Fibroblast of the aortic adventitia (primary cell): Measurements from ENCODE around the gene CMTM3. TPM values are rescaled to one million over a fixed set of nuclear protein-coding genes. Genes with fewer than 3 reads are reported as not detected.

Source experiments
- DNase-seq: peaks from one replicate; pipeline ENCODE4 v3.0.0-alpha.2; 2010; ENCODE audit warnings: low read depth
- H3K4me3 ChIP-seq: 2 replicates; pipeline ENCODE4 v1.5.1; 2011; ENCODE audit warnings: low read depth, mild to moderate bottlenecking, control low read depth, low read length, moderate library complexity
- small RNA-seq: library from RNA; depleted of rRNA; stranded (forward); fragments of <200 nt; gene quantifications from one replicate; pipeline ENCODE3, GENCODE V24; 2012
- total RNA-seq: library from RNA; depleted of rRNA; stranded (reverse); fragments of >200 nt; gene quantifications from 2 replicates; pipeline ENCODE4 v1.2.3, GENCODE V29; 2012; ENCODE audit warnings: low replicate concordance
- TF ChIP-seq, protein P1 (sequence below): IDR thresholded peaks from 2 replicates; pipeline ENCODE4 v1.5.1; 2011; ENCODE audit warnings: mild to moderate bottlenecking, low read length, control low read depth, inconsistent platforms; ENCODE audit not compliant: insufficient read depth

CMTM3 gene
- total RNA-seq, 1 donor: 17.8 TPM

DNA sequence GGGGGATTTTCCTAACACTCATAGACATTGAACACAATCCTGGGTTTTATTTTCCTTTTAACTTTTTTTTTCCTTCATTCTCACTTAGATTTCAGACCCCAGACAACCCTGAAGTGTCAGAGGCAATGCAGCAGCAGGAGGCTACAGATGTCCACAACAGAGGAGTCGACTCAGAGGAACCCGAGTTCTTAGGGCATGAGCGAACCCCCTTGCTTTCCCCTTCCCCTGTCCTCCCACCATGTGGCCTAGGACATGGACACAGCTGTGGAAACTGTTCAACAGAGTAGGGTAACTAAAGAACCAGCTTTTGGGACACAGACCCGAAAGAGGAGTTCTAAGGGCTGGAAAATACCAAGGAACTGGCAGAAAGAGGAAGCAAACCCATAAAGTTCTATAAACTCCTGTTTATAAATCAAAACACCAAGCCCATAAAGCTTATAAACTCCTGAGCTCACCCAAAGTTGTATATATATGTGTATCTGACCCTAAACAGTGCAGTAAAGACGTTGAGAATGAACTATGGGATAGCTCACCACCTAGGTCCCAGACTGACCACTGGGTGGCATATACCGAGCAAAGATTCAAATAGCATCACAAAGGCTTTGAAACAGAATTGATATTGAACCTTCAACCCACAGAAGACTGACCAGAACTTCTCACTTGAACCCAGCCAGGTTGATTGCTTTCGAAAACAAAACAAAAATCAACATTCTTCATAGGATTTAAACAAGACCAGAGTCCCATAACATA is 58.1 kb downstream of the CMTM3 start:
- no peak overlapping the region for H3K4me3 ChIP-seq
- peak; percentile 59 for DNase-seq
- TF ChIP-seq, protein P1, sequence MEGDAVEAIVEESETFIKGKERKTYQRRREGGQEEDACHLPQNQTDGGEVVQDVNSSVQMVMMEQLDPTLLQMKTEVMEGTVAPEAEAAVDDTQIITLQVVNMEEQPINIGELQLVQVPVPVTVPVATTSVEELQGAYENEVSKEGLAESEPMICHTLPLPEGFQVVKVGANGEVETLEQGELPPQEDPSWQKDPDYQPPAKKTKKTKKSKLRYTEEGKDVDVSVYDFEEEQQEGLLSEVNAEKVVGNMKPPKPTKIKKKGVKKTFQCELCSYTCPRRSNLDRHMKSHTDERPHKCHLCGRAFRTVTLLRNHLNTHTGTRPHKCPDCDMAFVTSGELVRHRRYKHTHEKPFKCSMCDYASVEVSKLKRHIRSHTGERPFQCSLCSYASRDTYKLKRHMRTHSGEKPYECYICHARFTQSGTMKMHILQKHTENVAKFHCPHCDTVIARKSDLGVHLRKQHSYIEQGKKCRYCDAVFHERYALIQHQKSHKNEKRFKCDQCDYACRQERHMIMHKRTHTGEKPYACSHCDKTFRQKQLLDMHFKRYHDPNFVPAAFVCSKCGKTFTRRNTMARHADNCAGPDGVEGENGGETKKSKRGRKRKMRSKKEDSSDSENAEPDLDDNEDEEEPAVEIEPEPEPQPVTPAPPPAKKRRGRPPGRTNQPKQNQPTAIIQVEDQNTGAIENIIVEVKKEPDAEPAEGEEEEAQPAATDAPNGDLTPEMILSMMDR: peak; percentile 75

Small RNA genes lying within 50 kb of the gene (small RNA-seq; reads per million reads assigned to genes)
- gene CKLF-CMTM1: not detected

Other genes starting within 250 kb of the CMTM3 start
- gene CDH5, start 238.0 kb upstream of the CMTM3 start, total RNA-seq: 2.9 and 7.0 TPM in 2 replicates
- gene BEAN1, start 177.4 kb upstream of the CMTM3 start, total RNA-seq: 0.09 TPM in 1 of 2 replicates, not detected in the other
- gene TK2, start 54.6 kb upstream of the CMTM3 start, total RNA-seq: 58.8 and 101 TPM in 2 replicates
- gene CKLF, start 52.1 kb upstream of the CMTM3 start, total RNA-seq: 17.3 and 73.4 TPM in 2 replicates
- 3.2 TPM in 1 of 2 replicates, not detected in the other for gene CMTM1, start 38.3 kb upstream of the CMTM3 start, total RNA-seq
- gene CMTM2, start 25.2 kb upstream of the CMTM3 start, total RNA-seq: not detected in 2 replicates
- 13.3 and 16.8 TPM in 2 replicates for gene CMTM4, start 92.0 kb downstream of the CMTM3 start, total RNA-seq
- 148 and 256 TPM in 2 replicates for gene DYNC1LI2, start 146.9 kb downstream of the CMTM3 start, total RNA-seq
- gene TERB1, start 196.9 kb downstream of the CMTM3 start, total RNA-seq: 0.08 and 0.09 TPM in 2 replicates
- gene NAE1, start 226.3 kb downstream of the CMTM3 start, total RNA-seq: 48.2 and 71.3 TPM in 2 replicates
- gene CA7, start 239.7 kb downstream of the CMTM3 start, total RNA-seq: not detected in 2 replicates